Breast epithelium (tissue), 3 donors: ENCODE results near the gene QRFP.

Source experiments
- POLR2A ChIP-seq: fragments of 450-650 bp; IDR thresholded peaks from one replicate; pipeline ENCODE4 v1.6.1; 2016; ENCODE audit warnings: antibody characterized with exemption, mild to moderate bottlenecking, moderate library complexity
- TF ChIP-seq, protein P1 (sequence below), 3 donors: fragments of 450-650 bp; IDR thresholded peaks; one replicate each; pipeline ENCODE4 v1.5.1; 2016 to 2017; ENCODE audit warnings: antibody characterized with exemption in 3 of 3, mild to moderate bottlenecking in 3 of 3, moderate library complexity in 3 of 3

GRCh38 chr9:130943221-130943620 lies 46.6 kb upstream of the QRFP start:
- no peak for TF ChIP-seq POLR2A
- TF ChIP-seq, protein P1, sequence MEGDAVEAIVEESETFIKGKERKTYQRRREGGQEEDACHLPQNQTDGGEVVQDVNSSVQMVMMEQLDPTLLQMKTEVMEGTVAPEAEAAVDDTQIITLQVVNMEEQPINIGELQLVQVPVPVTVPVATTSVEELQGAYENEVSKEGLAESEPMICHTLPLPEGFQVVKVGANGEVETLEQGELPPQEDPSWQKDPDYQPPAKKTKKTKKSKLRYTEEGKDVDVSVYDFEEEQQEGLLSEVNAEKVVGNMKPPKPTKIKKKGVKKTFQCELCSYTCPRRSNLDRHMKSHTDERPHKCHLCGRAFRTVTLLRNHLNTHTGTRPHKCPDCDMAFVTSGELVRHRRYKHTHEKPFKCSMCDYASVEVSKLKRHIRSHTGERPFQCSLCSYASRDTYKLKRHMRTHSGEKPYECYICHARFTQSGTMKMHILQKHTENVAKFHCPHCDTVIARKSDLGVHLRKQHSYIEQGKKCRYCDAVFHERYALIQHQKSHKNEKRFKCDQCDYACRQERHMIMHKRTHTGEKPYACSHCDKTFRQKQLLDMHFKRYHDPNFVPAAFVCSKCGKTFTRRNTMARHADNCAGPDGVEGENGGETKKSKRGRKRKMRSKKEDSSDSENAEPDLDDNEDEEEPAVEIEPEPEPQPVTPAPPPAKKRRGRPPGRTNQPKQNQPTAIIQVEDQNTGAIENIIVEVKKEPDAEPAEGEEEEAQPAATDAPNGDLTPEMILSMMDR (IDR thresholded peaks at IDR 0.05), result no peak
